Suprapubic skin (tissue), 4 donors: ENCODE results near the gene MADCAM1. TPM values are rescaled to one million over a fixed set of nuclear protein-coding genes. Genes with fewer than 3 reads are reported as not detected.

Experiments used
- DNase-seq, 2 donors: peaks; one replicate each; pipeline ENCODE4 v3.0.0-alpha.2; 2019; ENCODE audit warnings: low spot score in 2 of 2
- H3K27ac ChIP-seq: fragments of 200-600 bp; sonication (generic); one replicate; pipeline ENCODE4 v1.5.1; 2019
- H3K27me3 ChIP-seq: fragments of 200-600 bp; sonication (generic); one replicate; pipeline ENCODE4 v1.5.1; 2019
- H3K36me3 ChIP-seq: fragments of 200-600 bp; sonication (generic); one replicate; pipeline ENCODE4 v1.5.1; 2019
- H3K4me1 ChIP-seq: fragments of 200-600 bp; sonication (generic); one replicate; pipeline ENCODE4 v1.5.1; 2019
- H3K4me3 ChIP-seq: fragments of 200-600 bp; sonication (generic); one replicate; pipeline ENCODE4 v1.5.1; 2019; ENCODE audit warnings: mild to moderate bottlenecking
- H3K9me3 ChIP-seq: fragments of 200-600 bp; sonication (generic); one replicate; pipeline ENCODE4 v1.5.1; 2019
- EP300 ChIP-seq: sonication (generic); formaldehyde crosslinking; IDR thresholded peaks from one replicate; pipeline ENCODE4 v1.6.1; 2017; ENCODE audit warnings: antibody characterized with exemption
- POLR2A ChIP-seq, 2 donors: fragments of 450-650 bp; IDR thresholded peaks; one replicate each; pipeline ENCODE4 v1.6.1; 2017; ENCODE audit warnings: antibody characterized with exemption in 2 of 2, mild to moderate bottlenecking in 2 of 2, moderate library complexity in 2 of 2
- POLR2AphosphoS5 ChIP-seq, 3 donors: sonication (generic); formaldehyde crosslinking; IDR thresholded peaks; one replicate each; pipeline ENCODE4 v1.6.1; 2017; ENCODE audit warnings: antibody characterized with exemption in 3 of 3
- WGBS: methylation state at CpG from one replicate; pipeline ENCODE4 v1.1.5; 2018; 5-methylcytosine and 5-hydroxymethylcytosine counted together
- total RNA-seq, 4 donors: library from RNA; depleted of rRNA; stranded (reverse); fragments of >200 nt; gene quantifications; one replicate each; pipeline ENCODE4 v1.1.0, GENCODE V29; 2016
- TF ChIP-seq, protein P1 (sequence below), 2 donors: fragments of 200-600 bp in 1 of 2; fragments of 450-650 bp in 1 of 2; sonication (generic) in 1 of 2; IDR thresholded peaks; one replicate each; pipeline ENCODE4 v1.5.1; 2016 to 2019; ENCODE audit warnings: antibody characterized with exemption in 2 of 2, mild to moderate bottlenecking in 1 of 2, moderate library complexity in 1 of 2

Gene MADCAM1
- total RNA-seq, 4 donors from 2014 or later: 0.64 TPM; not detected in 3

DNA sequence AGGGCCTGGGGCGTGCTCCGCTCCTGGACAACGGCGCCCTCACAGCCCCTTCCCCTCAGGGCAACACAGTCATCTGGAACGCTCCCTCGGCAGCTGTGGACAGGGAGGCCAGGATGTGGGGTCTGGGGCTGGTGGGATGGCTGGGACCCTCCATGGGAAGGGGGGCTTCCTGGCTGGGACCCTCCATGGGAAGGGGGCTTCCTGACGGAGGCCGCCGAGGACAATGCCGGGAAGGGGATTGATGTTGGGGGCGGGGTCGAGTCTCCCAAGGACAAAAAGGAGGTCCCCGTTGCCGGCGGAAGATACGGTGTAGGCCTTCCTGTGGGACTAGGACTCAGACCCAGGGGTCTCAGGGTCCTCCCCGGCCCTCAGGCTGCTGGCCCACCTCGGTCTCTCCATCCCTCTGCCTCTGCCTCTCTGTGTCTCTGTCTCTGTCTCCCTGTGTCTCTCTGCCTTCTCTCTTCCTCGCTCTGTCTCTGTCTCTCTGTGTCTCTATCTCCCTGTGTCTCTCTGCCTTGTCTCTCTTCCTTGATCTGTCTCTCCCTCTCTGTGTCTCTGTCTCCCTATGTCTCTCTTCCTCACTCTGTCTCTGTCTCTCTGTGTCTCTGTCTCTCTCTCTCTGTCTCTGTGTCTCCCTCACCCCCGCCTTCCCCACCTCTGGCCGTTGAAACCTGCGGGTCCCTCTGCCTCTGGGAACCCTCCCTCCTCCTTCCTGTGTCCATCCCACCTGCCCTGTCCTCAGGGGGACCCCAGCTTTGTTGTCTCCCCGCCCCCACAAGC lies 2.7 kb upstream of the MADCAM1 start:
- H3K27ac ChIP-seq: no peak overlapping the region
- no peak overlapping the region for H3K4me3 ChIP-seq
- H3K36me3 ChIP-seq: no peaks in the 10 kb centered on the region
- peaks cover 33% of the 10 kb centered on the region for H3K4me1 ChIP-seq
- peaks cover 24% of the 10 kb centered on the region for H3K27me3 ChIP-seq
- no peak for DNase-seq
- 67% methylated on average over 21 of the region's 23 CpGs for WGBS
- no peaks in the 10 kb centered on the region for H3K9me3 ChIP-seq
- no peak for TF ChIP-seq EP300
- TF ChIP-seq POLR2A (IDR thresholded peaks at IDR 0.05): no peak
- no peak for TF ChIP-seq POLR2AphosphoS5 (IDR thresholded peaks at IDR 0.05)
- TF ChIP-seq, protein P1, sequence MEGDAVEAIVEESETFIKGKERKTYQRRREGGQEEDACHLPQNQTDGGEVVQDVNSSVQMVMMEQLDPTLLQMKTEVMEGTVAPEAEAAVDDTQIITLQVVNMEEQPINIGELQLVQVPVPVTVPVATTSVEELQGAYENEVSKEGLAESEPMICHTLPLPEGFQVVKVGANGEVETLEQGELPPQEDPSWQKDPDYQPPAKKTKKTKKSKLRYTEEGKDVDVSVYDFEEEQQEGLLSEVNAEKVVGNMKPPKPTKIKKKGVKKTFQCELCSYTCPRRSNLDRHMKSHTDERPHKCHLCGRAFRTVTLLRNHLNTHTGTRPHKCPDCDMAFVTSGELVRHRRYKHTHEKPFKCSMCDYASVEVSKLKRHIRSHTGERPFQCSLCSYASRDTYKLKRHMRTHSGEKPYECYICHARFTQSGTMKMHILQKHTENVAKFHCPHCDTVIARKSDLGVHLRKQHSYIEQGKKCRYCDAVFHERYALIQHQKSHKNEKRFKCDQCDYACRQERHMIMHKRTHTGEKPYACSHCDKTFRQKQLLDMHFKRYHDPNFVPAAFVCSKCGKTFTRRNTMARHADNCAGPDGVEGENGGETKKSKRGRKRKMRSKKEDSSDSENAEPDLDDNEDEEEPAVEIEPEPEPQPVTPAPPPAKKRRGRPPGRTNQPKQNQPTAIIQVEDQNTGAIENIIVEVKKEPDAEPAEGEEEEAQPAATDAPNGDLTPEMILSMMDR (IDR thresholded peaks at IDR 0.05): no peak

DNA sequence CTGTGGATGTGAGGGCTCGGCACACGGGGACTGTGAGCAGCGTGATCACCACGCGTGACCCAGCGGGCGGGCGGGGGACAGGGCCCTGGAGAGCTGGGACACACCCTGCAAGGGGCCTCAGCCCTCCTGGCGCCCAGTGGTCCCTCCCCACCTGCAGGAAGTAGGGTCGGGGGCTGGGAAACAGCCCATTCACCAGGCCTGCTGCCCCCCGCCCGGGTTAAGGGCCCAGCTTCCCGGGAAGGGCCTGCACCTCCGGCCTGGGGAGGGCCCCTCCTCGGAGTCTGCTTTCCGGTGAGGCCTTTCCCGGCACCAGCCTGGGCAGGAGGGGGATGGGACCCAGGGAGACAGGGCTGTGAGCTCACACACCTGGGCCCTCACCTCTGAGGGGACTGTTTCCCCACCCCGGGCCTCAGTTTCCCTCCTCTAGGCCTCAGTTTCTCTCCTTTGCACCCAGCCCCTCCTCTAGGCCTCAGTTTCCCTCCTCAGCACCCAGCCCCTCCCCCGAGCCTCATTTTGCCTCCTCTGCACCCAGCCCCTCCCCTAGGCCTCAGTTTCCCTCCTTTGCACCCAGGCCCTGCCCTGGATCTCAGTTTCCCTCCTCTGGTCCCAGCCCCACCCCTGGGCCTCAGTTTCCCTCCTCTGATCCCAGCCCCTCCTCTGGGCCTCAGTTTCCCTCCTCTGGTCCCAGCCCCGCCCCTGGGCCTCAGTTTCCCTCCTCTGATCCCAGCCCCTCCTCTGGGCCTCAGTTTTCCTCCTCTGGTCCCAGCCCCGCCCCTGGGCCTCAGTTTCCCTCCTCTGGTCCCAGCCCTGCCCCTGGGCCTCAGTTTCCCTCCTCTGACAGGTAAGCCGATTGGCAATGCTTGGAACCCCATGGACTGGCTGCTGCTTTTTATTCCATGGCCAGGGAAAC lies 1.9 kb upstream of the MADCAM1 start:
- H3K27ac ChIP-seq: no peak overlapping the region
- peaks cover 31% of the 10 kb centered on the region for H3K4me1 ChIP-seq
- DNase-seq: no peak
- H3K4me3 ChIP-seq: no peak overlapping the region
- H3K9me3 ChIP-seq: no peaks in the 10 kb centered on the region
- H3K27me3 ChIP-seq: peaks cover 32% of the 10 kb centered on the region
- H3K36me3 ChIP-seq: no peaks in the 10 kb centered on the region
- no peak for TF ChIP-seq EP300
- TF ChIP-seq POLR2A (IDR thresholded peaks at IDR 0.05): no peak
- TF ChIP-seq POLR2AphosphoS5 (IDR thresholded peaks at IDR 0.05): no peak
- TF ChIP-seq, protein P1 (IDR thresholded peaks at IDR 0.05): no peak
- WGBS: 38% methylated on average over 17 of the region's 22 CpGs

DNA sequence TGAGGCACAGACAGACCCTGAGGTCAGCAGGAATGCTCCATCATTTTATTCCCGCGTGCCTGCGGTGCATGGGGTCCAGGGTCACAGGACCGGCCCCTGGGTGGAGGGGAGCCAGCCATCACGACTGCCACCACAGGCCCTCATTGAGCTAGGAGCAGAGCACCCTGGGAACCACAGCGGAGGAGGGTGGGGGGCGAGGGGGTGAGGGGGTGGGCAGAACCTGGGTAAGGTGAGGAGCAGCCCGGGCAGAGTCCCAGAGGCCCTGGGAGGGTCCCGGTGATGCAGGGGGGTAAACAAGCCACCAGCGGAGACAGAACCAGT lies 1.2 kb upstream of the MADCAM1 start:
- no peak for DNase-seq
- 59% methylated on average over 6 of the region's 10 CpGs for WGBS
- TF ChIP-seq POLR2A (IDR thresholded peaks at IDR 0.05) (no peak), EP300 (no peak)
- TF ChIP-seq, protein P1 (IDR thresholded peaks at IDR 0.05): no peak

DNA sequence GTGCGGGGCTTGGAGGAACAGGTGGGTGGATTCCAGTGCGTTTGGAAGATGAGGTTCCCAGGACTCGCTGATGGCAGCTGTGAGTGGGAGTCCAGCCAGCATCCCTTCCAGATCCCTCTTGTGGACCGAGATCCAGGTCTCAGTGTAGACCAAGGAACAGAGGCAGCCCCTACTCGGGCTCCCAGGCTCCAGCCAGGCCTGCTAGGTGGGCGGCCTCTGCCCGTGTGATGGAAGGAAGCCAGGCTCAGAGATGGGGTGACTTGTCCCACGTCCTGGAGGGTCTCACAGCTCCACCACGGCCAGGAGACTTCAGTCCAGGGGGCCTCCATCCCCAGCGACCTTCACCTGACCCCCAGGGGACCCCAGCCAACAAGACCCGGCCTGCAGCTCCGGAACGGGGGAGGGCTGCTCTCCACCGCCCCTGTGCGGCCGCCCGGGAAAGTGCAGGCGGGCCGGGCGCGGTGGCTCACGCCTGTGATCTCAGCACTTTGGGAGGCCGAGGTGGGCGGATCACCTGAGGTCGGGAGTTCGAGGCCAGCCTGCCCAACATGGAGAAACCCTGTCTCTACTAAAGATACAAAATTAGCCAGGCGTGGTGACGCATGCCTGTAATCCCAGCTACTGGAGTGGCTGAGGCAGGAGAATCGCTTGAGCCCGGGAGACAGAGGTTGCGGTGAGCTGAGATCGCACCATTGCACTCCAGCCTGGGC lies 729 bp upstream of the MADCAM1 start:
- H3K4me1 ChIP-seq: peaks cover 24% of the 10 kb centered on the region
- no peaks in the 10 kb centered on the region for H3K36me3 ChIP-seq
- no peak overlapping the region for H3K4me3 ChIP-seq
- WGBS: 29% methylated on average over 9 of the region's 32 CpGs
- DNase-seq: no peak
- no peaks in the 10 kb centered on the region for H3K9me3 ChIP-seq
- no peak overlapping the region for H3K27ac ChIP-seq
- no peak for TF ChIP-seq POLR2AphosphoS5 (IDR thresholded peaks at IDR 0.05)
- TF ChIP-seq, protein P1 (IDR thresholded peaks at IDR 0.05): peak; percentile 32 to 97
- H3K27me3 ChIP-seq: peaks cover 34% of the 10 kb centered on the region

More for the DNA sequence above, 1.2 kb upstream of the MADCAM1 start:
- no peaks in the 10 kb centered on the region for H3K9me3 ChIP-seq
- no peak overlapping the region for H3K4me3 ChIP-seq
- no peak overlapping the region for H3K27ac ChIP-seq
- H3K36me3 ChIP-seq: no peaks in the 10 kb centered on the region
- peaks cover 34% of the 10 kb centered on the region for H3K27me3 ChIP-seq
- H3K4me1 ChIP-seq: peaks cover 24% of the 10 kb centered on the region

DNA sequence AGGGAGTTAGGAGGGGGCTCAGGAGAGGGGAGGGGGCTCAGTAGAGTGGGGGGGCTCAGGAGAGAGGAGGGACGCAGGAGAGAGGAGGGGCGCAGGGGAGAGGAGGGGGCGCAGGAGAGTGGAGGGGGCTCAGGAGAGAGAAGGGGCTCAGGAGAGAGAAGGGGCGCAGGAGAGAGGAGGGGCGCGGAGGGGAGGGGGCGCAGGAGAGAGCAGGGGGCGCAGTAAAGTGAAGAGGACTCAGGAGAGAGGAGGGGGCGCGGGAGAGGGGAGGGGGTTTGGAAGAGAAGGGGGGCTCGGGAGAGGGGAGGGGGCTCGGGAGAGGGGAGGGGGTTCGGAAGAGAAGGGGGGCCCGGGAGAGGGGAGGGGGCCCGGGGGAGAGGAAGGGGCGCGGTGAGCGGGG lies 700 bp downstream of the MADCAM1 start:
- 2% methylated on average over 9 of the region's 18 CpGs for WGBS
- H3K4me3 ChIP-seq: no peak overlapping the region
- TF ChIP-seq, protein P1 (IDR thresholded peaks at IDR 0.05): no peak
- TF ChIP-seq EP300 (no peak), POLR2AphosphoS5 (IDR thresholded peaks at IDR 0.05) (no peak), POLR2A (IDR thresholded peaks at IDR 0.05) (no peak)
- no peaks in the 10 kb centered on the region for H3K9me3 ChIP-seq
- no peaks in the 10 kb centered on the region for H3K36me3 ChIP-seq
- peaks cover 34% of the 10 kb centered on the region for H3K27me3 ChIP-seq
- no peak overlapping the region for H3K27ac ChIP-seq
- peaks cover 24% of the 10 kb centered on the region for H3K4me1 ChIP-seq
- DNase-seq: no peak
